VCaP (cell line): Measurements from ENCODE around the gene SLC1A3.

ENCODE experiments used
- H3K27ac ChIP-seq: fragments of 450-650 bp; 2 replicates; pipeline ENCODE4 v1.5.1; 2017
- TF ChIP-seq, protein P1 (sequence below): fragments of 450-650 bp; conservative IDR thresholded peaks from 2 replicates; pipeline ENCODE4 v1.5.1; 2017; ENCODE audit warnings: mild to moderate bottlenecking, moderate library complexity

SLC1A3 gene

DNA sequence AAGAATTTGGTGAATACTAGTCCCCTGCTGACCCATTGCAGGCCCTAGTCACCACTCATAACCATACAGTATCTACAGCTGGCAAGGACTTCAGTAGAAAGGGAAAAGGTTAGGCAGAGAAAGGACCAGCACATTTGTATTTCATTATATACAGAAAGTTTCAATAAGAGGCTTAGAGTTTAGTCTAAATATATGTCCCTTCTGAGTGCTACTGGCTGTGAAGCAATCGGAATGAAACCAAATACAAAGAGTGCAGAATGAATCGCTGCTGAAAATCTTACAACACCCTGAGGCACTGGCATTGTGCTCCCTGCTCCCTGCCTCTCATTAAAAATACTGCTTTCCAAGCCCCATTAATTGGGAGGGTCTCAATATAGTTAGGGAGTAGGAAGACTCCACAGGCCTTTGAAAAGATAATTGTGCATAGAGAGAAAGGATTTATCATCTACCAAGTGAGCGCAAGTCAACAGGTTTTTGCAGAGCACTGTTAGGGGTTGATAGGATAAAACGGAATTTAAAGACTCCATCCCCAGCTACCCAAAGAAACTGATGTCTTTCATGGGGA is 110.8 kb downstream of the SLC1A3 start:
- H3K27ac ChIP-seq, result no peak overlapping the region
- TF ChIP-seq, protein P1, sequence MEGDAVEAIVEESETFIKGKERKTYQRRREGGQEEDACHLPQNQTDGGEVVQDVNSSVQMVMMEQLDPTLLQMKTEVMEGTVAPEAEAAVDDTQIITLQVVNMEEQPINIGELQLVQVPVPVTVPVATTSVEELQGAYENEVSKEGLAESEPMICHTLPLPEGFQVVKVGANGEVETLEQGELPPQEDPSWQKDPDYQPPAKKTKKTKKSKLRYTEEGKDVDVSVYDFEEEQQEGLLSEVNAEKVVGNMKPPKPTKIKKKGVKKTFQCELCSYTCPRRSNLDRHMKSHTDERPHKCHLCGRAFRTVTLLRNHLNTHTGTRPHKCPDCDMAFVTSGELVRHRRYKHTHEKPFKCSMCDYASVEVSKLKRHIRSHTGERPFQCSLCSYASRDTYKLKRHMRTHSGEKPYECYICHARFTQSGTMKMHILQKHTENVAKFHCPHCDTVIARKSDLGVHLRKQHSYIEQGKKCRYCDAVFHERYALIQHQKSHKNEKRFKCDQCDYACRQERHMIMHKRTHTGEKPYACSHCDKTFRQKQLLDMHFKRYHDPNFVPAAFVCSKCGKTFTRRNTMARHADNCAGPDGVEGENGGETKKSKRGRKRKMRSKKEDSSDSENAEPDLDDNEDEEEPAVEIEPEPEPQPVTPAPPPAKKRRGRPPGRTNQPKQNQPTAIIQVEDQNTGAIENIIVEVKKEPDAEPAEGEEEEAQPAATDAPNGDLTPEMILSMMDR, result no peak

DNA sequence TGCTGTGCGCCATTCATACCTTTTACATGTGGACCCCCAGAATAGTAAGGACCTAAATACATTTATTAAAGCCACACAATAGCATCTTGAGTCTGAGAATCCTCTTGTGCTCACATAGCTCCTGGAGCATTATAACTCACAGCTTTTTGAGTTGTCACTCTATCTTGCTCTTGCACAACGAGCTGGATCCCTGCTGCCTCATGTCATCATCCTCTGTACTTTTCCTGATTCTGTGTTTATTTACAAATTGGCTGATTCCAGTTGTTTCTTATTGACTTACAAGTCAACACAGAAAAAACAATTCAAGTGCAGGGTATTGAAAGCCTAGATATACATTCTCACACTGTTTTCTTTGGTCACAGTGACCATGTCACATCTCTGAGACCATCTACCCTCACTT is 112.9 kb downstream of the SLC1A3 start:
- no peak overlapping the region for H3K27ac ChIP-seq
- TF ChIP-seq, protein P1, result no peak

DNA sequence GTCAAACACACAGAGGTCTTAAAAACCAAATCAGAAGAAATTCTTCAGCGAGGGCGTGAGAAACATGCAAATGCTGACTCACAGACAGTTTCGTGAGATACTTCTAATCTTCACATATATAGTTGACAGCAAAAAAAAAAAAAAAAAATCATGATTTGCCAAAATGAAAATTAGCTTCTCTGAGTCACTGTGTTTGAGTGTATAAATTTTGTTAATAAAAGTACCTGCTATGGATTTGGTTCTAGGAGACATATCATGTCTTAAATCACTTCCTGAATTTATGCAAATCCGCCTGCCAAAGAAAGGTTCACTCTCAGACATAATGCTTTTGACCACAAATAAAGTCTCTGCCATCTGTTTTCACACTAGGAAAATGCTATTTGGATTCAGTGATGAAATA is 114.3 kb downstream of the SLC1A3 start:
- no peak overlapping the region for H3K27ac ChIP-seq
- TF ChIP-seq, protein P1, result no peak

DNA sequence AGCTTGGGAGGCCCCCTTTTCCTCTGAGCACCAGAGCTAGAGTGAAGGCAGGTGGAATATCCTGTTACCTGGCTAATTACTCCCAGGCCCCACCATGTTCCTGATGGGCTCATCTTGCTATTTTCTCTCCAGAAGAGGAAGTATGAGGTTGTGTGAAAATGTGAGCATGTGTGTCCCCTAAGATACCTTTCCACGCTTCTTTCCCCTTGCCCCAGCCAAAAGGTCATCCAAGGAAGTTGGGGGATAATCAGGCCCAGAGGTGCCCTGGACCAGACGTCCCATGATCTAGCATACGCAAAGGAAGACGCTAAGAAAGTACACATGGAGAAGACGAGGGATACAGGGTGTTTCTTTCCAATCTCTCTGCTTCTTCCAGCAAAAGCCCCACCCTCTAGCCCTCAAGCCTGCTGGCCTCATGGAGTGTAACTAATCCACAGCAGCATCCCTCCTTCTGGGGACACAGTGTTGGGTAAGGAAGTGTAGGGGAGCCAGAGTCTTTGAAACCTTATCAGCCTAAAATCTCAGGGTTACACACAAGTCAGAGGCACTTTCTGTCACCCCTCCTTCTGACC is 115.3 kb downstream of the SLC1A3 start:
- TF ChIP-seq, protein P1, result no peak
- H3K27ac ChIP-seq, result no peak overlapping the region

DNA sequence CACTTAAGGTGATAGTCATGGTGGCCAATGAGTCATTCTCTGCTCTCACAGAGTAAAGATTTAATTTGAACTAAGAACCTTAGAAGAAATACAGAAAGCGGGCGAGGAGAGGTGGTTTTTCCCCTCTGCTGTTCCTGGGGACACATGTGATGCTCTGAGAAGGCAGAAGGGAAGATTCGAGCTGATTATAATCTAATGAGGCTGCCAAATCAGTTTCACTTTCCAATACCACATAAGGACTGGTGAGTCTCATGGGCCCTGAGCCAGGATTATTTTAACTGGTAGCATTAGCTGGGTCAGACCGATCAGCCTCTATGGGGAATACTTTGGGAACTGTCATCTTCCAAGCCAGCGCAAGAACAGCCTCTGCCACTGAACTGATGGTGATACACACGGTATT is 116.5 kb downstream of the SLC1A3 start:
- H3K27ac ChIP-seq, result no peak overlapping the region

DNA sequence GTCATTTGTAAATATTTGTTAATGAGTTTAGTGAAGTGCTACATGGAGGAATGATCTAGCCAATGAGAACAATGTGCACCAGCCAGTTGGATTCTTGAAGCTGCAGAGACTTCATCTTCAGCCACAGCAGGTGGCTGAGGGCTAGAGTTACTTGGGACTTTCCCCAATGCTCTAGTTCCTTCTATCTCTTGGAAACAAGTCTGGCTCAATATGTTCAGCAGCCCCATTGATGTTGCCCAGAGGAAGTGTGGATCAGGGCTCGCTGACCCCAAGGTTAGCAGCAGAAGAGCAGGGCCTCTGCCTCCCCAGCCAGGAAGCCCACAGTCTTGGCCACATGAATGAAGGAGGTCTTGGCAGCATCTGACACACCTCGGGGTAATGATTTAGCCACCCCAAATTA is 117.5 kb downstream of the SLC1A3 start:
- H3K27ac ChIP-seq, result no peak overlapping the region
- TF ChIP-seq, protein P1, result no peak

More for the DNA sequence above, 116.5 kb downstream of the SLC1A3 start:
- TF ChIP-seq, protein P1, result no peak

DNA sequence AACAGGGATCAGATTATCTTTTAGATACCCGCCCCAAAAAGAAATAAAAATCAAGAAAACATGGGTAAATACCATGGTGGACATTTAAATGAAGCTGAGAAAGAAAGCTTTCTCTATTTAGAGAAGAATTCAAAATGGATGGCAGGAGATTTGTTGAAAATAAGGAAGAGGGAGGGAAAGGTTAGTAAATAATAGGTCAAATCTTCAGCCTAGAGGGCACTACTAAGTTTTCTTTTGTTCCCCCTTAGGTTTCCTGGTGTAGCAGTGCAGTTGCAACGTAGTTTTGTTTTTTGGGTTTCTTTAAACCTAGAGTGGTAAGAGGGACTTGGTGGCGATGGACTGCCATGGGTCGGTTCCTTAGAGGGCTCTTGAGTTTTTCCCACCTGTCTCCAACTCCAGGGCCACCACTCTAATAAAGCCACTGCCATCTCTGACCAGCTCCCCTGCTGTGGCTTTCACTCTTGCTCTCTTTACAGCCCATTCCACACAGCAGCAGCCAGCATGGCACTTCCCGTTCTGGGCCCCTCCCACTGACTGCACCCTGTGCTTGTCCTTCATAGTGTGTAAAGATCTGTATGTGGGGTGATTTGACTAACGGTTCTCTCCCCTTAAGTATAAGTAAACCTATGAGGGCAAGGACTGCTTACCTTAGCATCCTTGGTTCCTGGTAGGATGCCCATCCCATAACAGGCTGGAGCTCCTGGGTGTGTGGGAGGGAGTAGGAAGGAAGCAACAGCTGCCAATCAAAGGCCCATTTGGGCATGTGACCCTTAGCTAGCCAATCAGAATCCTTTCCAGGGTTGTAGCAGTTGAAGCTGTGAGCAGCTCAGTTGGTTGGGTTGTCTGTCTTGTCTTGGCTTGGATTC is 118.3 kb downstream of the SLC1A3 start:
- TF ChIP-seq, protein P1, result no peak
- H3K27ac ChIP-seq, result no peak overlapping the region
